Upper lobe of left lung (tissue), 4 donors: ENCODE measurements around the gene ITGA5.

Experiments used
- EP300 ChIP-seq, 4 donors: sonication (generic); formaldehyde crosslinking; IDR thresholded peaks; one replicate each; pipeline ENCODE4 v1.5.1; 2017; ENCODE audit warnings: antibody characterized with exemption in 4 of 4, control low read depth in 2 of 4
- POLR2A ChIP-seq, 4 donors: fragments of 450-650 bp; IDR thresholded peaks; one replicate each; pipeline ENCODE4 v1.5.1; 2016 to 2017; ENCODE audit warnings: antibody characterized with exemption in 4 of 4, mild to moderate bottlenecking in 2 of 4
- TF ChIP-seq, protein P1 (sequence below), 6 experiments: fragments of 450-650 bp in 4 of 6; fragments of 200-600 bp in 2 of 6; sonication (generic) in 2 of 6; IDR thresholded peaks; one replicate each; pipeline ENCODE4 v1.5.1; 2016 to 2019; ENCODE audit warnings: antibody characterized with exemption in 6 of 6

DNA sequence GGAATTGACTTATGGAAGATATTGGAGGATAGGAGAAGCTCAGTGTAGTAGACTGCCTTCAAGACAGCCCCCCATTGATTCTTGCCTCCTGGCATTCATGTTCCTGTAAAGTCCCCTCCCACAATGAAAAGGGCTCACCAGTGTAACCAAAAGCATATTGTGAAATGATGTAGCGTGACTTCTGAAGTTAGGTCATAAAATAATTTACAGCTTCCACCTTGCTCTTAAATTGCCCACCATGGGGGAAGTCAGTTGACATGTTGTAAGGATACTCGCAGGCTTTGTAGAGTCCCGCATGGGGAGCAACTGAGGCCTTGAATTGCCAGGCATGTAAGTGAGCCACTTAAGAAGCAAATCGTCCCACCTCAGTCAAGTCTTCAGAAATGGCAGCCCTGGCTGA, 29.3 kb upstream of the ITGA5 start:
- TF ChIP-seq, protein P1, sequence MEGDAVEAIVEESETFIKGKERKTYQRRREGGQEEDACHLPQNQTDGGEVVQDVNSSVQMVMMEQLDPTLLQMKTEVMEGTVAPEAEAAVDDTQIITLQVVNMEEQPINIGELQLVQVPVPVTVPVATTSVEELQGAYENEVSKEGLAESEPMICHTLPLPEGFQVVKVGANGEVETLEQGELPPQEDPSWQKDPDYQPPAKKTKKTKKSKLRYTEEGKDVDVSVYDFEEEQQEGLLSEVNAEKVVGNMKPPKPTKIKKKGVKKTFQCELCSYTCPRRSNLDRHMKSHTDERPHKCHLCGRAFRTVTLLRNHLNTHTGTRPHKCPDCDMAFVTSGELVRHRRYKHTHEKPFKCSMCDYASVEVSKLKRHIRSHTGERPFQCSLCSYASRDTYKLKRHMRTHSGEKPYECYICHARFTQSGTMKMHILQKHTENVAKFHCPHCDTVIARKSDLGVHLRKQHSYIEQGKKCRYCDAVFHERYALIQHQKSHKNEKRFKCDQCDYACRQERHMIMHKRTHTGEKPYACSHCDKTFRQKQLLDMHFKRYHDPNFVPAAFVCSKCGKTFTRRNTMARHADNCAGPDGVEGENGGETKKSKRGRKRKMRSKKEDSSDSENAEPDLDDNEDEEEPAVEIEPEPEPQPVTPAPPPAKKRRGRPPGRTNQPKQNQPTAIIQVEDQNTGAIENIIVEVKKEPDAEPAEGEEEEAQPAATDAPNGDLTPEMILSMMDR (IDR thresholded peaks at IDR 0.05), result no peak
- TF ChIP-seq EP300 (IDR thresholded peaks at IDR 0.05) (no peak), POLR2A (IDR thresholded peaks at IDR 0.05) (no peak)
